Measurements from ENCODE around the gene TUSC2.

Gene TUSC2

GRCh38 chr3:50294492-50295403 is 33.3 kb downstream of the TUSC2 start:
- H3K4me3 ChIP-seq (ENCODE audit: low read depth, low read length) = no peak overlapping the region
- TF ChIP-seq CTCF (conservative IDR thresholded peaks at IDR 0.05; ENCODE audit: low read depth, low read length) = no peak
- no peak for DNase-seq (ENCODE audit: low read depth)

- no peak for DNase-seq (ENCODE audit: low read depth)
- H3K4me3 ChIP-seq (ENCODE audit: low read depth, low read length) = no peak overlapping the region
- no peak for TF ChIP-seq CTCF (conservative IDR thresholded peaks at IDR 0.05; ENCODE audit: low read depth, low read length)
These were observed 33.9 kb downstream of the TUSC2 start for GRCh38 chr3:50294089-50294488.

GRCh38 chr3:50293079-50293801 is 34.8 kb downstream of the TUSC2 start:
- no peak overlapping the region for H3K4me3 ChIP-seq (ENCODE audit: low read depth, low read length)
- no peak for TF ChIP-seq CTCF (conservative IDR thresholded peaks at IDR 0.05; ENCODE audit: low read depth, low read length)
- DNase-seq (ENCODE audit: low read depth) = no peak

GRCh38 chr3:50292159-50293078 is 35.6 kb downstream of the TUSC2 start, which contains the start of gene IFRD2:
TSS of gene IFRD2 (minus strand) at chr3:50292429. CDS start at chr3:50292274, 155 bp downstream.
- peak within 1 kb of the TSS; percentile 88 for H3K4me3 ChIP-seq (ENCODE audit: low read depth, low read length)
- peak; percentile 99 for DNase-seq (ENCODE audit: low read depth)
- no peak for TF ChIP-seq CTCF (conservative IDR thresholded peaks at IDR 0.05; ENCODE audit: low read depth, low read length)

- no peak for TF ChIP-seq CTCF (conservative IDR thresholded peaks at IDR 0.05; ENCODE audit: low read depth, low read length)
- no peak for DNase-seq (ENCODE audit: low read depth)
- H3K4me3 ChIP-seq (ENCODE audit: low read depth, low read length) = no peak overlapping the region
These were observed 37.8 kb downstream of the TUSC2 start for GRCh38 chr3:50290161-50290641.

- no peak overlapping the region for H3K4me3 ChIP-seq (ENCODE audit: low read depth, low read length)
- no peak for DNase-seq (ENCODE audit: low read depth)
These were observed 38.9 kb downstream of the TUSC2 start for GRCh38 chr3:50289130-50289529.

More at GRCh38 chr3:50289130-50289529, 38.9 kb downstream of the TUSC2 start:
- no peak for TF ChIP-seq CTCF (conservative IDR thresholded peaks at IDR 0.05; ENCODE audit: low read depth, low read length)

Measured in choroid plexus epithelial cell (primary cell).